ENCODE measurements around the gene SERINC5.
"Not testable (repeated sequence)": the region's sequence is repeated elsewhere in the genome, so short reads cannot be mapped to it uniquely, and the experiment has no call there.

The SERINC5 gene

DNA sequence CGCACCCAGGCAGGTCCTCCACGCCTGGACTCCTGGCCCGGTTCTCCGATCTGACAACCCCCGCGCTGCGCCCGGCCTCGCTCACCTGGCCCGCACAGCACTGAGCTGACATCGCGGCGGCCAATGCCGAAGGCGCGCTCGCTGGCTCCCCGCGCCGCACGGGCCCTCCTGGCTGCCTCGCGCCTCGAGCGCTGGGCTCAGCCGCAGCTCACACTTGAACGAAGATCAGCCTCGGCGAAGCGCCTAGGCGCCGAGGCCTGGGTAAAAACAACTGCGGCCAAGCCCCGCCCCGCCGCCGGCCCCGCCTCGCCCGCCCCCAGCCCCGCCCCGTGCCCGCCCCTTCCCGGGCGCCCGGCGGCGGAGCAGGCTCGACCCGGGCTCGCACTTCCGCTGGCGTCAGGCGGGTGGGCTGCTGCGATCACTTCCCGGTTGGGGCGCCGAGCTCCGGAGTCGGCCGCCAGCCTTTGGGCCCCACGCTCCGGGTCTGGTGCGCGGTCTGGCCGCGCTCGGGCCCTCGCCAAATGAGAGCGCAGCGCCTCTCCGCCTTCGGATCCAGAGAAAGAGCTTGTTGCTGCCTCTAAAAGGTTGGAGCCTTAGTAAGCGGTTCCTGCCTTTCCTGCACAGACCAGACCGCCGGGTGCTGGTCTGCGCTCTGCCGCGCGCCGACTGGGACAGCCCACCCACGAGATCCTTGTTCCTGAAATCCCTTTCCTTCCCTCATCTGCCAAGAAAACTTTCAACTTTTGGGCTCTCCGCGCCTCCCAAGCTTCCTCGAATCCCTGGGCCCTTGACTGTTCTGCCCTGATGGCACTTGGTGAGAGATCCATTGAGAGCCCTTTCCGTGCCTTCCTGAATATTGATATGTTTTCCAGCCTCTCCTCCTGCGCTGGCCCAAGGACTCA lies at the start of gene SERINC5:
Gene SERINC5 (minus strand): TSS at position 238 of the 902 bp plus-strand sequence. CDS start 126 bp downstream, at position 112.
- ChIA-PET CTCF (interaction anchor here (1.1 to 5.0 kb wide), 5 partner anchors 16 to 173 kb away, joined by 3 to 35 read pairs (median 3); no protein-coding TSS in a partner anchor), POLR2A (interaction anchor here (0.7 to 2.3 kb wide), 9 partner anchors 9 to 173 kb away, joined by 3 to 15 read pairs (median 3); no protein-coding TSS in a partner anchor)
- H3K4me3 ChIP-seq (ENCODE audit: low read depth, low read length): peak within 1 kb of the TSS; percentile 82
- TF ChIP-seq, protein P1, sequence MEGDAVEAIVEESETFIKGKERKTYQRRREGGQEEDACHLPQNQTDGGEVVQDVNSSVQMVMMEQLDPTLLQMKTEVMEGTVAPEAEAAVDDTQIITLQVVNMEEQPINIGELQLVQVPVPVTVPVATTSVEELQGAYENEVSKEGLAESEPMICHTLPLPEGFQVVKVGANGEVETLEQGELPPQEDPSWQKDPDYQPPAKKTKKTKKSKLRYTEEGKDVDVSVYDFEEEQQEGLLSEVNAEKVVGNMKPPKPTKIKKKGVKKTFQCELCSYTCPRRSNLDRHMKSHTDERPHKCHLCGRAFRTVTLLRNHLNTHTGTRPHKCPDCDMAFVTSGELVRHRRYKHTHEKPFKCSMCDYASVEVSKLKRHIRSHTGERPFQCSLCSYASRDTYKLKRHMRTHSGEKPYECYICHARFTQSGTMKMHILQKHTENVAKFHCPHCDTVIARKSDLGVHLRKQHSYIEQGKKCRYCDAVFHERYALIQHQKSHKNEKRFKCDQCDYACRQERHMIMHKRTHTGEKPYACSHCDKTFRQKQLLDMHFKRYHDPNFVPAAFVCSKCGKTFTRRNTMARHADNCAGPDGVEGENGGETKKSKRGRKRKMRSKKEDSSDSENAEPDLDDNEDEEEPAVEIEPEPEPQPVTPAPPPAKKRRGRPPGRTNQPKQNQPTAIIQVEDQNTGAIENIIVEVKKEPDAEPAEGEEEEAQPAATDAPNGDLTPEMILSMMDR (IDR thresholded peaks at IDR 0.05; ENCODE audit: insufficient read depth, low read length, missing control alignments): no peak
- DNase-seq (ENCODE audit: low read depth, low spot score): no peak

GRCh38 chr5:80302636-80303035 lies 46.8 kb upstream of the SERINC5 start:
- no peak overlapping the region for H3K4me3 ChIP-seq (ENCODE audit: low read depth, low read length)
- TF ChIP-seq, protein P1 (IDR thresholded peaks at IDR 0.05; ENCODE audit: insufficient read depth, low read length, missing control alignments): no peak
- POLR2A ChIA-PET: no interaction called here
- CTCF ChIA-PET: interaction anchor here (10.2 kb wide), 1 partner anchor 211 kb away, joined by 309 read pairs; no protein-coding TSS in a partner anchor
- DNase-seq (ENCODE audit: low read depth, low spot score): no peak

DNA sequence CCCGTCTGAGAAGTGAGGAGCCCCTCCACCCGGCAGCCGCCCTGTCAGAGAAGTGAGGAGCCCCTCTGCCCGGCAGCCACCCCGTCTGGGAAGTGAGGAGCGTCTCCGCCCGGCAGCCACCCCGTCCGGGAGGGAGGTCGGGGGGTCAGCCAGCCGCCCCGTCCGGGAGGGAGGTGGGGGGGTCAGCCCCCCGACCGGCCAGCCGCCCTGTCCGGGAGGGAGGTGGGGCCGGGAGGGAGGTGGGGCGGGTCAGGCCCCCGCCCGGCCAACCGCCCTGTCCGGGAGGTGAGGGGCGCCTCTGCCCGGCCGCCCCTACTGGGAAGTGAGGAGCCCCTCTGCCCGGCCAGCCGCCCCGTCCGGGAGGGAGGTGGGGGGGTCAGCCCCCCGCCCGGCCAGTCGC lies 45.5 kb upstream of the SERINC5 start:
- DNase-seq (ENCODE audit: low read depth, low spot score); POLR2A ChIA-PET; CTCF ChIA-PET; H3K4me3 ChIP-seq (ENCODE audit: low read depth, low read length): not testable (repeated sequence)

- H3K4me3 ChIP-seq (ENCODE audit: low read depth, low read length); CTCF ChIA-PET; POLR2A ChIA-PET; DNase-seq (ENCODE audit: low read depth, low spot score): not testable (repeated sequence)
Observed at GRCh38 chr5:80300796-80301195, 44.9 kb upstream of the SERINC5 start.

DNA sequence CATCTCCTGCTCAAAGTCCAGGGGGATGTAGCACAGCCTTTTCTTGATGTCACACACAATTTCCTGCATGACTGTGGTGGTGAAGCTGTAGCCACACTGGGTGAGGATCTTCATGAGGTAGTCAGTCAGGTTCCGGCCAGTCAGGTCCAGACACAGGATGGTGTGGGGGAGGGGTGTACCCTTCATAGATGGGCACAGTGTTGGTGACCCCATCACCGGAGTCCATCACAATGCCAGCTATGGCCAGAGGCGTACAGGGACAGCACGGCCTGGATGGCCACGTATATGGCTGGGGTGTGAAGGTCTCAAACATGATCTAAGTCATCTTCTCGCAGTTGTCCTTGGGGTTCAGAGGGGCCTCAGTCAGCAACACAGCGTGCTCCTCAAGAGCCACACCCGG lies 44.3 kb upstream of the SERINC5 start:
- no peak overlapping the region for H3K4me3 ChIP-seq (ENCODE audit: low read depth, low read length)
- CTCF ChIA-PET: no interaction called here
- no peak for DNase-seq (ENCODE audit: low read depth, low spot score)
- POLR2A ChIA-PET: no interaction called here
- TF ChIP-seq, protein P1 (IDR thresholded peaks at IDR 0.05; ENCODE audit: insufficient read depth, low read length, missing control alignments): no peak

GRCh38 chr5:80299601-80300000 lies 43.8 kb upstream of the SERINC5 start:
- TF ChIP-seq, protein P1 (IDR thresholded peaks at IDR 0.05; ENCODE audit: insufficient read depth, low read length, missing control alignments): no peak
- no peak for DNase-seq (ENCODE audit: low read depth, low spot score)
- CTCF ChIA-PET: no interaction called here
- no peak overlapping the region for H3K4me3 ChIP-seq (ENCODE audit: low read depth, low read length)
- POLR2A ChIA-PET: no interaction called here

DNA sequence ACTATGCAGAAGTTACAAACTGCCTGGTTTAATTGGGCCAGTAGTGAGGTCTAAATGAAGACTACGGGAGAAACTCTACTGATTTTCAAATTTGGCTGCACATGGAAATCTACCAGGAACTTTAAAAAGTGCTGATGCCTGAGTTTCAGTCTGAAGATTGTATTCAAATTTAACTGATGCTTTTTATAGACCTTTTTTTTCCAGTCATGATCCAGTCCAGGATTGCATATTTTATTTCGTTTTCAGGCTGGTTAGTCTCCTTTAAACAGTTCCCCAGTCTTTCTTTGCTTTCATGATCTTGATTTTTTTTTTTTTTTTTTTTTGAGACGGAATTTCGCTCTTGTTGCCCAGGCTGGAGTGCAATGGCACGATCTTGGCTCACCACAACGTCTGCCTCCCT lies 40.3 kb upstream of the SERINC5 start:
- ChIA-PET POLR2A (no interaction called here), CTCF (interaction anchor here (1.2 to 3.6 kb wide), 2 partner anchors 11 to 204 kb away, joined by 3 to 18 read pairs; no protein-coding TSS in a partner anchor)
- no peak for DNase-seq (ENCODE audit: low read depth, low spot score)
- H3K4me3 ChIP-seq (ENCODE audit: low read depth, low read length): no peak overlapping the region
- TF ChIP-seq, protein P1 (IDR thresholded peaks at IDR 0.05; ENCODE audit: insufficient read depth, low read length, missing control alignments): no peak
